ENCODE results near the gene USP30.
"Not testable (repeated sequence)": the region's sequence is repeated elsewhere in the genome, so short reads cannot be mapped to it uniquely, and the experiment has no call there.

Gene USP30

GRCh38 chr12:109028624-109029023, 23.8 kb upstream of the USP30 start:
- H3K9ac ChIP-seq (ENCODE audit: low read depth, low read length); H3K9me3 ChIP-seq (ENCODE audit: insufficient read depth, low read depth, low read length); H3K27ac ChIP-seq (ENCODE audit: low read length); H3K4me1 ChIP-seq (ENCODE audit: insufficient read depth, low read length); H3K27me3 ChIP-seq (ENCODE audit: insufficient read depth, low read length); H3K4me3 ChIP-seq (ENCODE audit: low read length); H3K36me3 ChIP-seq (ENCODE audit: insufficient read depth, low read depth, low read length): not testable (repeated sequence)

- Histone ChIP-seq H3K27ac (ENCODE audit: low read length) (no peak overlapping the region), H3K36me3 (ENCODE audit: insufficient read depth, low read depth, low read length) (no peaks in the 10 kb centered on the region), H3K4me1 (ENCODE audit: insufficient read depth, low read length) (no peaks in the 10 kb centered on the region), H3K9ac (ENCODE audit: low read depth, low read length) (no peak overlapping the region), H3K9me3 (ENCODE audit: insufficient read depth, low read depth, low read length) (no peaks in the 10 kb centered on the region), H3K27me3 (ENCODE audit: insufficient read depth, low read length) (no peaks in the 10 kb centered on the region), H3K4me3 (ENCODE audit: low read length) (no peak overlapping the region)
These were observed 23.0 kb upstream of the USP30 start for GRCh38 chr12:109029411-109029810.

DNA sequence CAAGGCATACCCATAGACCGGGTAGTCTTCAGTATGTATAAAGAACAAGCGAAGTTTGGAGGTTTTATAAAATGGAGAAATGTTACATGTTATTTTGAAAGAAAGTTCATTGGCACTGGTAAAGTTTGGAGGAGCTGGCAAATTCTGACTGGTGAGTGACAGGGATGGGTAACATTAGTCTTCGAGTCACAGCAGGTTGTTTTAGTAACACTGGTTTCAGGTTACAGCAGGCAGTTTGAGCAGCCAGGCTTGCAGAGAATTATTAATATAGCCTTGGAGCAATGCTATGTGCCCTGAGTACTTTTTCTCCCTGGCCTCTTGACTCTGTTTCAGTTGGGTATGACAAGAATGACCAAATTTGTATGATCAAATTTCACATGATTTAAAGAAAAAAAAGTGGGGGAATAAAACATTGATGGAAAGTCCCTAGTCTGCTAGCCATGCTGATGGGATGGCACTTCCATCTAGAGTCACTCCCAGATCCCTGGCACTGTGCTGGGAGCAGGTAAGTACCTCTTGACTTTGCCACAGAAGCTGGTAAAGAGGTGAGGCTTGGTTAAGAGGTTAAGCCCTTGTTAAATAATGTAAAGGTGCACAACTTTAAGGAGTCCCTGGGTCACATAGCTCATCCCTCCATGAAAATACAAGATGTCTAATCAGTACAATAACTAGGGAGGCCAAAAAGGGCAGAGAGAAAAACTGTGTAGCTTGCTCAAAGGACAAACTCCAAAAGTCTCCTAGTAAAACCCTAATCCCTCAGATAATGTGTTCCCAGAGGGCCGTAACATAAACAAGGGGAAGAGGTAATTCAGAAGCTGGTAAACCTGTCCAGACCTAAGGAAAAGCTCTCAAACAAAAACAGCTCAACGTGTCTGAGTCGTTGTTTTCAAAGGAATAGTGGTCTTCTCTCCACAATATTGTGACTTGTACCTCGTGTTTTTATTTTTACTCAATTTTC, 18.9 kb upstream of the USP30 start:
- Histone ChIP-seq H3K27ac (ENCODE audit: low read length) (no peak overlapping the region), H3K4me3 (ENCODE audit: low read length) (no peak overlapping the region), H3K9me3 (ENCODE audit: insufficient read depth, low read depth, low read length) (no peaks in the 10 kb centered on the region), H3K36me3 (ENCODE audit: insufficient read depth, low read depth, low read length) (no peaks in the 10 kb centered on the region), H3K27me3 (ENCODE audit: insufficient read depth, low read length) (no peaks in the 10 kb centered on the region), H3K9ac (ENCODE audit: low read depth, low read length) (no peak overlapping the region), H3K4me1 (ENCODE audit: insufficient read depth, low read length) (no peaks in the 10 kb centered on the region)

DNA sequence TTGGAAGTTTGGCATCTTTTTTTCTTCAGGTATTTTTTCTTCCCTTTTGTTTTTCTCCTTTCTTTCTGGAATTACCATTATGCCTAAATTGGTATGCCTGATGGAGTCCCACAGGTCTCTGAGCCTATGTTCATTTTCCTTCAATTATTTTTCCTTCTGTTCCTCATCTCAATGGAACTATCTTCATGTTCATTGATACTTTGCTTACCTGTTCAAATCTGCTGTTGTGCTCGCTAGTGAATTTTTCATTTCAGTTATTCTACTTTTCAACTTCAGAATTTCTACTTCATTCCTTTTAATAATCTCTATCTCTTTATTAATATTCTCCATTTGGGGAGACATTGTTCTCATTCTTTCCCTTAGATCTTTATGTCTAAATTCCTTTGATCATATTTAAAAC, 15.4 kb upstream of the USP30 start:
- no peaks in the 10 kb centered on the region for H3K36me3 ChIP-seq (ENCODE audit: insufficient read depth, low read depth, low read length)
- H3K27ac ChIP-seq (ENCODE audit: low read length): no peak overlapping the region
- H3K27me3 ChIP-seq (ENCODE audit: insufficient read depth, low read length): no peaks in the 10 kb centered on the region
- H3K9me3 ChIP-seq (ENCODE audit: insufficient read depth, low read depth, low read length): peaks cover 6% of the 10 kb centered on the region; the same call in 1 of the 2 replicates
- H3K4me1 ChIP-seq (ENCODE audit: insufficient read depth, low read length): no peaks in the 10 kb centered on the region
- H3K4me3 ChIP-seq (ENCODE audit: low read length): no peak overlapping the region
- H3K9ac ChIP-seq (ENCODE audit: low read depth, low read length): no peak overlapping the region

- no peak overlapping the region for H3K9ac ChIP-seq (ENCODE audit: low read depth, low read length)
- H3K27ac ChIP-seq (ENCODE audit: low read length): no peak overlapping the region
- peaks cover 6% of the 10 kb centered on the region; the same call in 1 of the 2 replicates for H3K9me3 ChIP-seq (ENCODE audit: insufficient read depth, low read depth, low read length)
- no peaks in the 10 kb centered on the region for H3K36me3 ChIP-seq (ENCODE audit: insufficient read depth, low read depth, low read length)
- peaks cover 5% of the 10 kb centered on the region; the same call in 1 of the 2 replicates for H3K27me3 ChIP-seq (ENCODE audit: insufficient read depth, low read length)
- no peaks in the 10 kb centered on the region for H3K4me1 ChIP-seq (ENCODE audit: insufficient read depth, low read length)
- no peak overlapping the region for H3K4me3 ChIP-seq (ENCODE audit: low read length)
These were observed 8.1 kb upstream of the USP30 start for GRCh38 chr12:109044241-109044640.

DNA sequence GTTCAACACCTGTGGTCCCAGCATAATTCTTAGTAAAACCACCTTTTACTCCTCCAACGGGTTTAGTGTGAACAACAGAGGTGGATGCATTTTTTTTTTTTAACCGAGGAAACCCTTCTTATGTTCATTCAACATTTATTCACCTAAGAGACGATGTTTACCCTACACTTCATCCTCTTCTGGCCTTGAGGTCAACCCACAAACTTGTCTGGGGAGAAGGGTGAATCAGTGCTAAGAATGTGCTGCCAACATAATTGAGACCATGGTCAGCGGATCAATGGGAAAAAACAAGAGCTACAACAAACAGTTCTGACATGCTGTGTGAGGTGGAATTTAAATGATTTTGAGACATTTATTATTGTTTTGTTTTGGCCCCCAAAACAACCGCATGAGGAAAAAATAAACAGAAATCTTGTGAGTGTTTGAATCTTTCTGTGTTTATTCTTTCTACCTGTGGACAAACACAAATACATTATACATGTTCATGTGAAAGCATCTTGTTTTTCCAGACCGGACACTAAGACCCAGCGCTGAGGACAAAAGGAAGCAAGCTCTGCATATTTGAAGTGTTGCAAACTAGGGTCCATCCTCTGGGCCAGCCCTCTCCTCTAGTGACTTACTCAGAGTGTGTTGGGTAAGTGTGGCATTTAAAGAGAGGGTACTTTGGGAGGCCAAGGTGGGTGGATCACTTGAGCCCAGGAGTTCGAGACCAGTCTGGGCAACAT, 5.1 kb upstream of the USP30 start:
- no peaks in the 10 kb centered on the region for H3K9me3 ChIP-seq (ENCODE audit: insufficient read depth, low read depth, low read length)
- peaks cover 5% of the 10 kb centered on the region; the same call in 1 of the 2 replicates for H3K27me3 ChIP-seq (ENCODE audit: insufficient read depth, low read length)
- no peak overlapping the region for H3K9ac ChIP-seq (ENCODE audit: low read depth, low read length)
- H3K27ac ChIP-seq (ENCODE audit: low read length): no peak overlapping the region
- H3K4me3 ChIP-seq (ENCODE audit: low read length): no peak overlapping the region
- H3K4me1 ChIP-seq (ENCODE audit: insufficient read depth, low read length): no peaks in the 10 kb centered on the region
- H3K36me3 ChIP-seq (ENCODE audit: insufficient read depth, low read depth, low read length): no peaks in the 10 kb centered on the region

- H3K27me3 ChIP-seq (ENCODE audit: insufficient read depth, low read length); H3K4me1 ChIP-seq (ENCODE audit: insufficient read depth, low read length); H3K27ac ChIP-seq (ENCODE audit: low read length); H3K36me3 ChIP-seq (ENCODE audit: insufficient read depth, low read depth, low read length); H3K4me3 ChIP-seq (ENCODE audit: low read length); H3K9me3 ChIP-seq (ENCODE audit: insufficient read depth, low read depth, low read length); H3K9ac ChIP-seq (ENCODE audit: low read depth, low read length): not testable (repeated sequence)
These were observed 3.7 kb upstream of the USP30 start for GRCh38 chr12:109048706-109049105.

- not testable (repeated sequence) for H3K27me3 ChIP-seq (ENCODE audit: insufficient read depth, low read length); H3K36me3 ChIP-seq (ENCODE audit: insufficient read depth, low read depth, low read length); H3K9ac ChIP-seq (ENCODE audit: low read depth, low read length); H3K4me1 ChIP-seq (ENCODE audit: insufficient read depth, low read length); H3K27ac ChIP-seq (ENCODE audit: low read length); H3K4me3 ChIP-seq (ENCODE audit: low read length); H3K9me3 ChIP-seq (ENCODE audit: insufficient read depth, low read depth, low read length)
These were observed 2.6 kb upstream of the USP30 start for GRCh38 chr12:109049794-109050193.

GRCh38 chr12:109052097-109052413, 321 bp upstream of the USP30 start:
- Histone ChIP-seq H3K27ac (ENCODE audit: low read length) (no peak overlapping the region), H3K4me1 (ENCODE audit: insufficient read depth, low read length) (0 out of 2 replicates have a peak, but pooled peaks cover 7% of the 10 kb centered on the region), H3K4me3 (ENCODE audit: low read length) (peak overlapping the region; percentile 94), H3K9me3 (ENCODE audit: insufficient read depth, low read depth, low read length) (no peaks in the 10 kb centered on the region), H3K36me3 (ENCODE audit: insufficient read depth, low read depth, low read length) (no peaks in the 10 kb centered on the region), H3K9ac (ENCODE audit: low read depth, low read length) (no peak overlapping the region), H3K27me3 (ENCODE audit: insufficient read depth, low read length) (no peaks in the 10 kb centered on the region)

DNA sequence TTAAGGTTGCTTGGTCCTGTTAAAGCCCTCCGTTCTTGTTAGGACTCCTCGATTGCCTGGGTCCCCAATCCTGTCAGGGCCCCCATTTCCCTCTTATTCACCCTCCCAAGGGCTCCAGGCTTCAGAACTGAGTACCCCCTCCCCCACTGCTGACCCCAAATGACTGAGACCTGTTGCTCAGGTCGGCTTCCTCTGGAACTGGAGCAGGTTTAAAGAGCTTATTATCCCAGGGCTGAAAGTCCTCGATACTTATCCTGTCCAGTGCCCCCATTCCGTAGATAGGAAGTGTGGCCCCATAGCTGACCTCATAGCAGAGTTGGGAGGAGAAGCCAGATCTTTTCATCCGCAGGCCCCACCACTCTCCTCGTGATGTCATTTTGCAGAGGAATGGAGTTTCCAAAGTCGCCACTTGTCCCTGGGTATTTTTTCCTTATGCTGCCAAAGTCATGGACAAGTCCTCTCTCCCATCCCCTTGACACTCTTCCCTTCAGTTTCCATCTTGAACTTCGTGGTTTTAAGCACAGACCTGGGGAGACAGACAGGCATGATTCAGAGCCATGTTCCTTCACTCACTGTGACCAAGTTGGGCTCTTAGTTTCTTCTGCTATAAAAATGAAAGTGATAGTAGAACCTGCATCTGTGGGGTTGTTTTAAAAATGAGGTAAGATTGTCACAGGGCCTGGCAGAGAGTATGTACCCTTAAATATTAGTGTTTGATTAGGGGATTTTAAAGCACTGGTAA, 1.2 kb downstream of the USP30 start:
- no peaks in the 10 kb centered on the region for H3K27me3 ChIP-seq (ENCODE audit: insufficient read depth, low read length)
- H3K27ac ChIP-seq (ENCODE audit: low read length): no peak overlapping the region
- peak overlapping the region; percentile 94 for H3K4me3 ChIP-seq (ENCODE audit: low read length)
- H3K9ac ChIP-seq (ENCODE audit: low read depth, low read length): peak overlapping the region; percentile 79; the same call in 1 of the 2 replicates
- no peaks in the 10 kb centered on the region for H3K9me3 ChIP-seq (ENCODE audit: insufficient read depth, low read depth, low read length)
- H3K4me1 ChIP-seq (ENCODE audit: insufficient read depth, low read length): 0 out of 2 replicates have a peak, but pooled peaks cover 7% of the 10 kb centered on the region
- peaks cover 1% of the 10 kb centered on the region; the same call in 1 of the 2 replicates for H3K36me3 ChIP-seq (ENCODE audit: insufficient read depth, low read depth, low read length)

GRCh38 chr12:109054124-109054513, 1.7 kb downstream of the USP30 start:
- H3K27ac ChIP-seq (ENCODE audit: low read length); H3K4me1 ChIP-seq (ENCODE audit: insufficient read depth, low read length); H3K27me3 ChIP-seq (ENCODE audit: insufficient read depth, low read length); H3K9ac ChIP-seq (ENCODE audit: low read depth, low read length); H3K4me3 ChIP-seq (ENCODE audit: low read length); H3K36me3 ChIP-seq (ENCODE audit: insufficient read depth, low read depth, low read length); H3K9me3 ChIP-seq (ENCODE audit: insufficient read depth, low read depth, low read length): not testable (repeated sequence)

Data from iPS-20b (cell line).